SU-DHL-6 (cell line): ENCODE data around the gene ALPK1.

ENCODE experiments used
- CTCF ChIP-seq: fragments of 200-600 bp; sonication (generic); IDR thresholded peaks from one replicate; pipeline ENCODE4 v1.5.1; 2017; ENCODE audit warnings: antibody characterized with exemption, mild to moderate bottlenecking, low read length, moderate library complexity; ENCODE audit not compliant: insufficient read depth, poor library complexity, severe bottlenecking
- EZH2phosphoT487 ChIP-seq: fragments of 200-600 bp; sonication (generic), shearing (Covaris generic); conservative IDR thresholded peaks from 2 replicates; pipeline ENCODE4 v1.6.1; 2018; ENCODE audit warnings: mild to moderate bottlenecking, antibody characterized with exemption, low read length, moderate library complexity, mixed read lengths

GRCh38 chr4:112358415-112358814, 61.2 kb downstream of the ALPK1 start:
- TF ChIP-seq CTCF (no peak), EZH2phosphoT487 (no peak)
